ENCODE results near the gene ITPR3.

GRCh38 chr6:33740204-33740608 is 119.1 kb downstream of the ITPR3 start:
- TF ChIP-seq POLR2A (IDR thresholded peaks at IDR 0.05) (no peak), POLR2AphosphoS5 (IDR thresholded peaks at IDR 0.05) (peak in 1 of 3 donors; percentile 48), CTCF (IDR thresholded peaks at IDR 0.05 in 8 of 11, conservative IDR thresholded peaks at IDR 0.05 in 3 of 11) (no peak)

Measured in spleen (tissue), 7 donors.